SKM-1 treated with dmso at 0.1 percent for 144 hours (cell line): ENCODE measurements around the gene DNAH11.
"Not testable (repeated sequence)": the region's sequence is repeated elsewhere in the genome, so short reads cannot be mapped to it uniquely, and the experiment has no call there.

Experiments used
- DNase-seq: peaks from one replicate; lab custom pipeline; 2025; ENCODE audit not compliant: unreplicated experiment; lab: John Stamatoyannopoulos, UW

DNAH11 gene

DNA sequence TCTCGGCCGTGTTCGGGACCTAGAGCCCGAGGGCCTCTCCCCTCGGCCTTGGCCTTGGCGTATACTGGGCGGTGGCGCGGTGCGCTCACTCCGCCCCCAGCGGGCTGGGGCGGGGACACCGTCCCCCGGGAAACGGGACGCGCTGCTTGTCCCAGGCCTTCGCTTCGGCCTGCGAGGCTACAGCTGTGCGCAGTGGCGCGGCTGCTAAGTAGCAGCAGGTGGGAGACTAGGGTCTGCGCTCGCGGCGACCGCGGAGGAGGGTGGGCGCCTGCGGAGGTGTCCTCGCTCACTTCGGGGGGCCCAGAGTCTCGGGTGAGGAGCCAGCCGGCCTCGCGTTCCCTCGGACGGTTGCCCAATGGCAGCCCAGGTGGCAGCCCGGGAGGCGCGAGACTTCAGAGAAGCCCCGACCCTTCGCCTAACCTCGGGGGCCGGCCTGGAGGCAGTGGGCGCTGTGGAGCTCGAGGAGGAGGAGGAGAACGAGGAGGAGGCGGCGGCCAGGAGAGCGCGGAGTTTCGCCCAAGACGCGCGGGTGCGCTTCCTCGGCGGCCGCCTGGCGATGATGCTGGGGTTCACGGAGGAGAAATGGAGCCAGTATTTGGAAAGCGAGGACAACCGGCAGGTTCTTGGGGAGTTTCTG, at the start of gene DNAH11:
TSS of gene DNAH11 (plus strand) at position 149 of the 637 bp plus-strand sequence. CDS start at position 356, 207 bp downstream.
- no peak for DNase-seq

GRCh38 chr7:21495731-21496130, 47.1 kb upstream of the DNAH11 start:
- no peak for DNase-seq

DNA sequence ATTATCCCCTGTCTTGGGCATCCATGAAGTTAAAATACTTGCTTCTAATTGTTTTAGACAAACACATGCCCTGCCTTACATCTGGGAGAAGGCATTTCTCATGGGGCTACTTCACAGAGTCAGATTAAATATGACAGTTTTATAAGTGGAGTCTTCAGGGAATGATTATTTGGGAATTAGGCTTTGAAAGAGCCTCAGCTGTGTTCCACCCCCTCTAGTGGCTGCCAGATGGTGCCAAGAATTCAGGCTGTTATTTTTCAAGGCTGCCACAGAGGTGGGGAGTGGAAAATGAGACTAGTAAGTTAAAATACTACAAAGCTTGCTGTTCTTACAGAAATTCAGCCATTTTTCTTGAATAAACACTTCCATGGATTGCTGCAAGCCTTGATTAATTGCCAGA, 45.8 kb upstream of the DNAH11 start:
- DNase-seq: peak; percentile 5

DNA sequence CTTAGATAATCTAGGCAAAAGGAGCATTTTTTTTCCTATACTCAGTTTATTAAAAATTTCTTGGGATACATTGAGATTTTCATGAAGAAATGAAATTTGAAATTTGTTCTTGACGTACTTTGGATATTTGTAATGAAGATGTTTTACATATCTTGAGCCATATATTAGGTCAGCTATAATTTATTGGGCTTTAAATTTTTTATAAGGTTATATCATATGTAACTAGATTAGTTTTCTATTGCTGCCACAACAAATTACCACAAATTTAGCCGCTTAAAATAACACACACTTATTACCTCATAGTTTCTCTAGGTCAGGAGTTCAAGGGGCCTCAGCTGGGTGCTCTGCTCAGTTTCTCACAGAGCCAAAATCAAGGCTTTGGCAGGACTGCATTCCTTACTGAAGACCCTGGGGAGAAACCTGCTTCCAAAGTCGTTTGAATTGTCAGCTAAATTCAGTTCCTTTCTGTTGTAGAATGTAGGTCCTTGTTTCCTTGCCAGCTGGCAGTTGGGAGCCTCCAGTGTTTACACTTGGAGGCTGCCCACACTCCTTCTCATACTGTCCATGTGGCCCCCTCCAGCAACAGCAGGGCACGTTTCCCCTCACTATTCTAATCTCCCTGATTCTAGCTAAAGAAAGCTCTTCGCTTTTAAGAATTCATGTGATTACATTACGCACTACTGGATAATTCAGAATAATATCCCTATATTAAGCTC, 42.6 kb upstream of the DNAH11 start:
- no peak for DNase-seq

- no peak for DNase-seq
Observed at GRCh38 chr7:21504021-21504420, 38.8 kb upstream of the DNAH11 start.

GRCh38 chr7:21507627-21508343, 35.1 kb upstream of the DNAH11 start:
- peak; percentile 28 for DNase-seq

DNA sequence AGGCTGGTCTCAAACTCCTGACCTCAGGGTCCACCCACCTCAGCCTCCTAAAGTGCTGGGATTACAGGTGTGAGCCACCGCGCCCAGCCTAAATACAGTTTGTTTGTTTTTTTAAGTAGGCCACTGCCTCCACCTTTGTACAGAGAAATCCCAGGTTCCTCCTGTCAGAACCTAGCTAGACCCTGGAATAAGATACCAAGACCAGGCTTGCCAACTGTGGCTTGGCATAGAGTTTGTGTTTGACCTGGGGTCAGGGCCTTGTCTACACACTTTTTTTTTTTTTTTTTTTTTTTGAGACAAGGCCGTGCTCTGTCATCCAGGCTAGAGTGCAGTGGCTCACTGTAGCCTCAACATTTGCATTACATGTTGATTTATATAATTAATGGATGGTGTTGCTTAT, 34.3 kb upstream of the DNAH11 start:
- DNase-seq: no peak

GRCh38 chr7:21514062-21514461, 28.8 kb upstream of the DNAH11 start:
- no peak for DNase-seq

DNA sequence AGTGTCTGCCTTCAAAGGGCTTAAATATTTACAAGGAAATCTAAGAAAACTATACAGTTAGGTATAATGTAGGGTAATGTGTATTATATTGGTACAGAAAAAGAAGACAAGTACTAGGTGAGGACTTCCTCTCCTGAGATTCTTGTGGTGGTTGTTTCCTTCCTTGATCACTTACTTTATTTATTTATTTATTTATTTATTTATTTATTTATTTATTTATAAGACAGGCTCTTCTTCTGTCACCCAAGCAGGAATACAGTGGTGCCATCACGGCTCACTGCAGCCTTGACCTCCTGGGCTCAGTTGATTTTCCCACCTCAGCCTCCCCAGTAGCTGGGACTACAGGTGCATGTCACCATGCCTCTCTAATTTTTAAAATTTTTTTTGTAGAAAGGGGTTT, 18.2 kb upstream of the DNAH11 start:
- DNase-seq: no peak

- DNase-seq: no peak
Observed at GRCh38 chr7:21526007-21526406, 16.8 kb upstream of the DNAH11 start.

- DNase-seq: no peak
Observed at GRCh38 chr7:21526448-21526847, 16.4 kb upstream of the DNAH11 start.

DNA sequence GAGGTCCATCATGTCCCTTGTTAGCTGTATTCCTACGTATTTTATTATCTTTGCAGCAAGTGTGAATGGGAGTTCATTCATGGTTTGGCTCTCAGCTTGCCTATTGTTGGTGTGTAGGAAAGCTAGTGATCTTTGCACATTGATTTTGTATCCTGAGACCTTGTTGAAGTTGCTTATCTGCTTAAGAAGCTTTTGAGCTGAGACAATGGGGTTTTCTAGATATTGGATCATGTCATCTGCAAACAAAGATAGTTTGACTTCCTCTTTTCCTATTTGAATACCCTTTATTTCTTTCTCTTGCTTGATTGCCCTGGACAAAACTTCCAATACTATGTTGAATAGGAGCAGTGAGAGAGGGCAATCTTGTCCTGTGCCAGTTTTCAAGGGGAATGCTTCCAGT, 10.4 kb upstream of the DNAH11 start:
- DNase-seq: not testable (repeated sequence)

DNA sequence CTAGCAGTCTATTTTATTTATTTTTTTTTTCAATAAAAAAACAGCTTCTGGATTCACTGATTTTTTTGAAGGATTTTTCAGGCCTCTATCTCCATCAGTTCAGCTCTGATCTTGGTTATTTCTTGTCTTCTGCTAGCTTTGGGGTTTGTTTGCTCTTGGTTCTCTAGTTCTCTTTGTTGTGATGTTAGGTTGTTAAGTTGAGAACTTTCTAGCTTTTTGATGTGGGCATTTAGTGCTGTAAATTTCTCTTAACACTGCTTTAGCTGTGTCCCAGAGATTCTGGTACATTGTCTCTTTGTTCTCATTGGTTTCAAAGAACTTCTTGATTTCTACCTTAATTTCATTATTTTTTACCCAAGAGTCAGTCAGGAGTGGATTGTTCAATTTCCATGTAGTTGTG, 9.2 kb upstream of the DNAH11 start:
- DNase-seq: not testable (repeated sequence)

DNA sequence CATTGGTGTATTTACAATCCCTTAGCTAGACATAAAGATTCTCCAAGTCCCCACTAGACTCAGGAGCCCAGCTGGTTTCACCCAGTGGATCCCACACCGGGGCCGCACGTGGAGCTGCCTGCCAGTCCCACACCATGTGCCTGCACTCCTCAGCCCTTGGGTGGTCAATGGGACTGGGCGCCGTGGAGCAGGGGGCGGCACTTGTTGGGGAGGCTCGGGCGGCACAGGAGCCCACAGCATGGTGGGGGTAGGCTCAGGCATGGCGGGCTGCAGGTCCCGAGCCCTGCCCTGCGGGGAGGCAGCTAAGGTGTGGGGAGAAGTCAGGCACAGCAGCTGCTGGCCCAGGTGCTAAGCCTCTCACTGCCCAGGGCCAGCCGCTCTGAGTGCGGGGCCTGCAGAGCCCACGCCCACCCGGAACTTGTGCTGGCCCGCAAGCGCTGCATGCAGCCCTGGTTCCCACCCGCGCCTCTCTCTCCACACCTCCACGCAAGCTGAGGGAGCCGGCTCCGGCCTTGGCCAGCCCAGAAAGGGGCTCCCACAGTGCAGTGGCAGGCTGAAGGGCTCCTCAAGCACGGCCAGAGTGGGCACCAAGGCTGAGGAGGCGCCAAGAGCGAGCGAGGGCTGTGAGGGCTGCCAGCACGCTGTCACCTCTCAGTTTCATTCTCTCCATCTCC, 6.3 kb upstream of the DNAH11 start:
- not testable (repeated sequence) for DNase-seq

DNA sequence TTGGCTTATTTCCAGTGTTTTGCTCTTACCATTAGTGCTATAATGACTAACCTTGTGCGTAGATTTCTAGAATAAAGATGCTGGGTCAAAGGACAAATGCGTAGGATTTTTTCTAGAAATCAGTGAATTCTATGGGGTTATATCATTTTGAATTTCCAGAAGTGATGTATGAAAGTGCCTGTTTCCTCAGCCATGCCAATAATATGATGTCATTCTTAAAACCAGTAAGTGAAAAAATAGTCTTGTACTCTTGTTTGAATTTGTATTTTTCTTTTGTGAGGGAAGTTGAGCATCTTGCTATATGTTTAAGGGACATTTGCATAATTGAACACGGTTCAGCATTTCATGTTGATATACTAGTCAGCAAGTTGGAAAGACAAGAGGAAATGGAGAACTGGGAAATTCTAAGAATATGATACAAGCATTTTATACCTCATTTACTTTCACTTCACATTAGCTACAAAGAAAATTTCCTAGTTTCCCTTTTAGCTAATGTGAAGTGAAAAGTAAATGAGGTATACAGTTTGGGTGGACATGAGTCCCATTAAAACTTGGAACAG, 3.8 kb upstream of the DNAH11 start:
- DNase-seq: no peak

DNA sequence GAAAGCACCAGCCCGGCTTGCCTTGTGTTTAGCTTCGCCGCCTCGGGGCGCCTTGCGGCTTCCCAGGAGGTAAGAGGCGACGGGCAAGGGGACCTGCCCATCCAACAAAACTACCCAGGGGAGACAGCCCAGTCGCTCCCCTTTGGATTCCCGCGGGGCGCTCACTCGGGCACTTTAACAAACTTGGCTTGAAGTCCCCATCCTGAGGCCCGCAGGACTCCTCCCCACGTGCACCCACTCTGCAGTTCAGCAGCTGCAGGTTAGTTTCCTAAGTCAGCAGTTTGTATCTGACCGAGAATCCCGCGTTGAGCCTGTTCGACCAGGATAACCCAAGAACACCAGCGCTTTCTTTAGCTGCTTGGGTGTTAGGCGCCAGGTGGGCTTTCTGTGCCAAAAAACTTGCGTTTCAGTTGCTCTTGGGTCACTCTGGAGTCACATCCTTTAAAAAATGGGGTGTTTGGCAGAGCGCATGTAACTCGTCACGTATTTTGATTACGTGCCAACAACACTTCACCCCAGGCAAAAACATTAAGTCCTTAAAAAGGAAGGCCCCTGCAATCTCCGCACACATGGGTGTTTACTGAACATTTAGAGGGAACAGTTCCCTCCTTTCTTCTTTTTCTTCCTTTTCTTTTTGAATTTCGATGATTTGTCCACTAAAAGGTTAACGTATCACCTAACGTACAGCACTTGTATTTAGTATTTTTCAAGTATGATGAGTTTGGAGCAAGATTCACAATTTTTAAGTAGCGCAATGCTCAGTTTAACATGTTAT, 876 bp downstream of the DNAH11 start:
- no peak for DNase-seq

GRCh38 chr7:21544303-21544656, 1.4 kb downstream of the DNAH11 start:
- DNase-seq: no peak

- no peak for DNase-seq
Observed at GRCh38 chr7:21544715-21545114, 1.9 kb downstream of the DNAH11 start.

DNA sequence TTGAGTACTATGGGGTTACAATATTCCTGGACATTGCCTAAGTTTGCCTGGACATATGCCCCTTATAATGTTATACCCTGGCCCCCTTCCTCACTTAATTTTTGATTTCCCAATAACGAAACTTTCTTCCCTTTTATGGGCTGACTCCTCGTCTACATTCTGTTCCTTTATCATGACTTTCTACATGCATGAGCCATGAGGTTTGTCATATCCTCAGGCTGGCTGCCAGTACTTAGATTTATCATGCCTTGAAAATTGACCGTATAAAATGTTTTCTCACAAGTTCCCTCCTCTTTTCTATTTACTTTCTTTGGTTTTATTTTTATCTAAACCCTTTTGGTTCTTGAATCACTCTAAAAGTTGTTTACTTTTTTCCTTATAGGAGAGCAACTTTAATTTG, 4.7 kb downstream of the DNAH11 start:
- DNase-seq: no peak

DNA sequence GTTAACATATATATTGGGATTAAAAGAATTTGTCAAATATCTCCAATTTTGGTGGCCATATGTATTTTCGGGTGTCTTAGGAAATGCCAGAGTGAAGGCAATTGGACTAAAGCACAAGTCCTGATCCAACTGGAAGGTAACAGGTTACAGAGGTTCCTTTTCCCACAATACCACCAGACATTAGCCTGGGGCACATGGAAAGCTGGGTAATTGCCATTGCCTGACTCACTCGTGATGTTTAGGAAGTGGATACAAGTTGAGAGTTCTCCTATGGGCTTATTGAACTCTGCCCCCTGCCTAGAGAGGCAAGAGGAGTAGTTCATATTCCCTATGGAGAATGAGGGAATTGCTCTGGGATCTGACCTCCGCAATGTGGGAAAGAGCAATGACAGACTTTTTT, 5.7 kb downstream of the DNAH11 start:
- DNase-seq: no peak

- no peak for DNase-seq
Observed at GRCh38 chr7:21550076-21550475, 7.2 kb downstream of the DNAH11 start.
